ENCODE results near the gene ZNF76.

GRCh38 chr6:35341557-35341956, 82.0 kb downstream of the ZNF76 start:
- no peak for TF ChIP-seq CTCF (IDR thresholded peaks at IDR 0.05)
- TF ChIP-seq POLR2A (IDR thresholded peaks at IDR 0.05): no peak
